MM.1S (cell line): ENCODE results near the gene ATF7IP.
"Not testable (repeated sequence)": the region's sequence is repeated elsewhere in the genome, so short reads cannot be mapped to it uniquely, and the experiment has no call there.

ENCODE experiments used
- DNase-seq: peaks from one replicate; pipeline ENCODE4 v3.0.0-alpha.2; 2015
- H2AFZ ChIP-seq: fragments of 300-600 bp; sonication (generic); 2 replicates; pipeline ENCODE4 v1.6.0; 2016; ENCODE audit warnings: antibody characterized with exemption, low read length
- H3F3A ChIP-seq: fragments of 300-600 bp; sonication (generic); 2 replicates; pipeline ENCODE4 v1.6.1; 2016; ENCODE audit warnings: mild to moderate bottlenecking, antibody characterized with exemption, low read length, moderate library complexity, mixed read lengths; ENCODE audit not compliant: insufficient read depth
- H3K27ac ChIP-seq: fragments of 300-600 bp; sonication (generic); 2 replicates; pipeline ENCODE4 v1.5.1; 2016; ENCODE audit warnings: mild to moderate bottlenecking, low read length
- H3K27me3 ChIP-seq: fragments of 300-600 bp; sonication (generic); replicated peaks from 2 replicates; pipeline ENCODE4 v1.6.0; 2016; ENCODE audit warnings: low read length; ENCODE audit not compliant: insufficient read depth
- H3K36me3 ChIP-seq: fragments of 300-600 bp; sonication (generic); replicated peaks from 2 replicates; pipeline ENCODE4 v1.6.1; 2016; ENCODE audit warnings: mild to moderate bottlenecking, low read length, mixed read lengths; ENCODE audit not compliant: insufficient read depth
- H3K4me1 ChIP-seq: fragments of 300-600 bp; sonication (generic); 2 replicates; pipeline ENCODE4 v1.6.1; 2016; ENCODE audit warnings: low read length, mixed read lengths
- H3K4me2 ChIP-seq: fragments of 300-600 bp; sonication (generic); 2 replicates; pipeline ENCODE4 v1.6.0; 2016; ENCODE audit warnings: low read depth, low read length
- H3K4me3 ChIP-seq: fragments of 300-600 bp; sonication (generic); 2 replicates; pipeline ENCODE4 v1.5.1; 2016; ENCODE audit warnings: low read length, mixed read lengths
- H3K79me2 ChIP-seq: fragments of 300-600 bp; sonication (generic); 2 replicates; pipeline ENCODE4 v1.6.1; 2016; ENCODE audit warnings: mixed run types, low read length, mixed read lengths
- H3K9ac ChIP-seq: fragments of 300-600 bp; sonication (generic); 2 replicates; pipeline ENCODE4 v1.6.1; 2016; ENCODE audit warnings: low read length, mixed read lengths
- H3K9me2 ChIP-seq: fragments of 300-600 bp; sonication (generic); replicated peaks from 2 replicates; pipeline ENCODE4 v1.6.1; 2016; ENCODE audit warnings: mild to moderate bottlenecking, low read length, mixed read lengths; ENCODE audit not compliant: insufficient read depth
- H3K9me3 ChIP-seq: fragments of 300-600 bp; sonication (generic); replicated peaks from 2 replicates; pipeline ENCODE4 v1.6.1; 2016; ENCODE audit warnings: mild to moderate bottlenecking, low read length, mixed read lengths; ENCODE audit not compliant: insufficient read depth
- H4K20me1 ChIP-seq: fragments of 300-600 bp; sonication (generic); 2 replicates; pipeline ENCODE4 v1.6.1; 2016; ENCODE audit warnings: mild to moderate bottlenecking, low read length, moderate library complexity, mixed read lengths; ENCODE audit not compliant: insufficient read depth
- CTCF ChIP-seq: fragments of 300-600 bp; sonication (generic); IDR thresholded peaks from 2 replicates; pipeline ENCODE4 v1.5.1; 2016; ENCODE audit warnings: antibody characterized with exemption, low read length, mixed read lengths
- EZH2 ChIP-seq: fragments of 300-600 bp; sonication (generic); optimal IDR thresholded peaks from 2 replicates; pipeline ENCODE3; 2017; ENCODE audit warnings: low read depth, mild to moderate bottlenecking, antibody characterized with exemption, low read length, mixed read lengths
- EZH2phosphoT487 ChIP-seq: fragments of 300-600 bp; sonication (generic); IDR thresholded peaks from 2 replicates; pipeline ENCODE4 v1.6.1; 2018; ENCODE audit warnings: antibody characterized with exemption, low read length

The ATF7IP gene

GRCh38 chr12:14365294-14366208 lies at the start of gene ATF7IP:
Gene ATF7IP, plus strand, starts transcription at chr12:14365682. Its CDS starts 58,234 bp downstream, at chr12:14423916.
- peak; percentile 98 for DNase-seq

GRCh38 chr12:14317362-14318146 lies 47.9 kb upstream of the ATF7IP start:
- Histone ChIP-seq H3K27ac (no peak overlapping the region), H3F3A (no peaks in the 10 kb centered on the region), H3K36me3 (no peaks in the 10 kb centered on the region), H3K27me3 (no peaks in the 10 kb centered on the region), H3K9me3 (no peaks in the 10 kb centered on the region), H3K4me3 (no peak overlapping the region), H3K9ac (no peak overlapping the region), H3K4me1 (no peaks in the 10 kb centered on the region), H3K4me2 (no peak overlapping the region), H3K9me2 (no peaks in the 10 kb centered on the region), H4K20me1 (no peaks in the 10 kb centered on the region), H2AFZ (no peak overlapping the region), H3K79me2 (no peaks in the 10 kb centered on the region)
- TF ChIP-seq EZH2 = no peak
- no peak for TF ChIP-seq EZH2phosphoT487
- TF ChIP-seq CTCF = no peak
- DNase-seq = no peak

More at GRCh38 chr12:14365294-14366208, at the start of gene ATF7IP:
- H2AFZ ChIP-seq = peak within 1 kb of the TSS; percentile 63
- H3F3A ChIP-seq = peaks cover 15% of the 10 kb centered on the region
- no peaks in the 10 kb centered on the region for H3K36me3 ChIP-seq
- peaks cover 6% of the 10 kb centered on the region; the same call in 1 of the 2 replicates for H3K4me1 ChIP-seq
- peaks cover 44% of the 10 kb centered on the region for H3K79me2 ChIP-seq
- H3K9me2 ChIP-seq = no peaks in the 10 kb centered on the region
- H3K4me2 ChIP-seq = peak within 1 kb of the TSS; percentile 54
- TF ChIP-seq EZH2 (no peak), CTCF (peak; percentile 37)
- H3K27ac ChIP-seq = peak within 1 kb of the TSS; percentile 96
- H3K27me3 ChIP-seq = no peaks in the 10 kb centered on the region
- H3K4me3 ChIP-seq = peak within 1 kb of the TSS; percentile 75
- H3K9me3 ChIP-seq = no peaks in the 10 kb centered on the region
- no peaks in the 10 kb centered on the region for H4K20me1 ChIP-seq
- peak within 1 kb of the TSS; percentile 67 for H3K9ac ChIP-seq

GRCh38 chr12:14319704-14320427 lies 45.6 kb upstream of the ATF7IP start:
- not testable (repeated sequence) for H3K4me2 ChIP-seq, H3K4me3 ChIP-seq, H3K4me1 ChIP-seq

More at GRCh38 chr12:14319704-14320427, 45.6 kb upstream of the ATF7IP start:
- H3K79me2 ChIP-seq, H3K27me3 ChIP-seq, H3K9me3 ChIP-seq, H4K20me1 ChIP-seq, H2AFZ ChIP-seq, DNase-seq, H3K9me2 ChIP-seq, H3K9ac ChIP-seq, H3K27ac ChIP-seq, H3F3A ChIP-seq, H3K36me3 ChIP-seq: not testable (repeated sequence)
